WERI-Rb-1 (cell line): ENCODE measurements around the gene CDK10.
"Not testable (repeated sequence)": the region's sequence is repeated elsewhere in the genome, so short reads cannot be mapped to it uniquely, and the experiment has no call there.

ENCODE experiments used
- DNase-seq: peaks from one replicate; pipeline ENCODE4 v3.0.0-alpha.2; 2020
- H3K27ac ChIP-seq: fragments of 250-450 bp; sonication (Bioruptor Pico); 2 replicates; pipeline ENCODE4 v1.5.1; 2020; ENCODE audit warnings: mild to moderate bottlenecking, moderate library complexity
- H3K27me3 ChIP-seq: fragments of 250-450 bp; sonication (Bioruptor Pico); 2 replicates; pipeline ENCODE4 v1.5.1; 2021; ENCODE audit warnings: mild to moderate bottlenecking, low read depth, moderate library complexity; ENCODE audit not compliant: insufficient read depth, severe bottlenecking
- H3K36me3 ChIP-seq: fragments of 250-450 bp; sonication (Bioruptor Pico); 2 replicates; pipeline ENCODE4 v1.5.1; 2020; ENCODE audit warnings: mild to moderate bottlenecking, moderate library complexity
- H3K4me3 ChIP-seq: 2 replicates; pipeline ENCODE4 v1.5.1; 2011; ENCODE audit warnings: low read depth, mild to moderate bottlenecking, control low read depth, low read length
- H3K9me3 ChIP-seq: fragments of 250-450 bp; sonication (Bioruptor Pico); 2 replicates; pipeline ENCODE4 v1.5.1; 2021; ENCODE audit warnings: mild to moderate bottlenecking, moderate library complexity; ENCODE audit not compliant: severe bottlenecking
- CTCF ChIP-seq: IDR thresholded peaks from 2 replicates; pipeline ENCODE4 v1.5.1; 2011; ENCODE audit warnings: low read depth, mild to moderate bottlenecking, control low read depth, inconsistent platforms, low read length

Gene CDK10

DNA sequence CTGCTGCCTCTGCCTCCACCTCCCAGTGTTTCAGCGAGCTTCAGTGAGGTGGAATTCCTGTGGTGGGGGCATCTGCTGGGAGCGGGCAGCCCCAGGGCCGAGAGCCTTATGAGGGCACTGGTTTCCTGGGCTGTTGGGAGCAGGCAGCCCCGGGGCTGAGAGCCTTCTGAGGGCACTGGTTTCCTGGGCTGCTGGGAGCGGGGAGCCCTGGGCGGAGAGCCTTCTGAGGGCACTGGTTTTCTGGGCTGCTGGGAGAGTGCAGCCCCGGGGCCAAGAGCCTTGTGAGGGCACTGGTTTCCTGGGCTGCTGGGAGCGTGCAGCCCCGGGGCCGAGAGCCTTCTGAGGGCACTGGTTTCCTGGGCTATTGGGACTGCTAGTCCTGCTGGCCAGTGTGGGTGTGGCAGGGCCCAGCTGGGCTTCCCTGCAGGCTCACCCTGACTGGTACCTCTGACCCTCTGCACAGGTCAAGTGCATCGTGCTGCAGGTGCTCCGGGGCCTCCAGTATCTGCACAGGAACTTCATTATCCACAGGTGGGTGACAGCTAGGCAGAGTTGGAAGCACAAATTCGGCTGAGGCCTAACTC, 5.6 kb downstream of the CDK10 start:
- H3K27me3 ChIP-seq = no peaks in the 10 kb centered on the region
- TF ChIP-seq CTCF = no peak
- no peak overlapping the region for H3K27ac ChIP-seq
- no peak overlapping the region for H3K4me3 ChIP-seq
- H3K36me3 ChIP-seq = peaks cover 8% of the 10 kb centered on the region; the same call in 1 of the 2 replicates
- DNase-seq = no peak
- H3K9me3 ChIP-seq = no peaks in the 10 kb centered on the region

DNA sequence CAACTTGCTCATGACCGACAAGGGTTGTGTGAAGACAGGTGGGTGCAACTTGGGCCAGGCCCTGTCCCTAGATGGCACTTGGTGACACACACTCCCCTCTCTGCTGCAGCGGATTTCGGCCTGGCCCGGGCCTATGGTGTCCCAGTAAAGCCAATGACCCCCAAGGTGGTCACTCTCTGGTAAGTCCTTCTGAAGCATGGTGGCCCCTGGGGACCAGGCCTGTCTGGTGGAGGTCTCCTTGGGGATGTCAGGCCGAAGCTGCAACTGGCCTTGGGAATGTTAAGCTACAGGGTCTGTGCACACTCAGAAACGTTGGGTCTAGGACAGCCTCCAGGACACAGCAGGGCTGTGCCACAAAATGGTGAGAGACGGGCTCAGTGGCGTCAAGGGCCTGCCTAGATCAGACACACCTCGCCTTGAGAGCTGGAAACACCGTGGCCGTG, 6.8 kb downstream of the CDK10 start:
- H3K9me3 ChIP-seq = no peaks in the 10 kb centered on the region
- no peak overlapping the region for H3K4me3 ChIP-seq
- no peak for DNase-seq
- H3K27ac ChIP-seq = no peak overlapping the region
- peaks cover 8% of the 10 kb centered on the region; the same call in 1 of the 2 replicates for H3K36me3 ChIP-seq
- no peaks in the 10 kb centered on the region for H3K27me3 ChIP-seq
- no peak for TF ChIP-seq CTCF

DNA sequence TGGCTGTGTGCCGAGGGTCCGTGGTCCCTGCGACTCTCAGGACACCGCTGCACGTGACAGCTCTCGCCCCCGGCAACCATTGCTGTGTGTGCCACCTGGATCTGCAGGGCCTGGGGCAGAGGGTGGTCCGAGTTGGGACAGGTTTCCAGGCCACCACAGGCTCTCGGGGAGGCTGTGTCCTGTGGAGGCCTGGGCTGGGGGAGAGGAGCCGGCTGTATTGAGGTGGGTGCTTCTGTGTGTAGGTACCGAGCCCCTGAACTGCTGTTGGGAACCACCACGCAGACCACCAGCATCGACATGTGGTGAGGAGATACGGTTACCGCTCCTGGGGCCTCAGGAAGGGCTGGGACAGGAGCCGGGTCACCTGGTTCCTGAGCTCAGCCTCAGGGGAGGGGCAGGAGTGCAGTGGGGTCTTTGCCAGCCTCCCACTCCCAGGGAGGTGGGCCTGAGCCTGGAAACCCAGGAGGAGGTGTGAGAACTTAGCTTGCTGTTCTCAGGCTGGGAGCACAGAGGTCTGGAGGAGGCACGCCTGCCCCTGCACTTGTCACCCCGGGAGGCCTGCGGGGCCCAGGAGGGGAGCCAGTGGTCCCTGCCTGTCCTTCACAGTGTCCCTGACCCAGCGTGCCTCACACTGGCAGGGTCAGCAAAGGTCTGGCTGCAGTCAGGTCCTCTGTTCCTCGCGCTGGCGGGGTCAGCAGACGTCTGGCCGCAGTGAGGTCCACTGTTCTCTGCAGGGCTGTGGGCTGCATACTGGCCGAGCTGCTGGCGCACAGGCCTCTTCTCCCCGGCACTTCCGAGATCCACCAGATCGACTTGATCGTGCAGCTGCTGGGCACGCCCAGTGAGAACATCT, 7.7 kb downstream of the CDK10 start:
- Histone ChIP-seq H3K9me3 (no peaks in the 10 kb centered on the region), H3K36me3 (peaks cover 8% of the 10 kb centered on the region; the same call in 1 of the 2 replicates), H3K27me3 (no peaks in the 10 kb centered on the region), H3K4me3 (no peak overlapping the region), H3K27ac (no peak overlapping the region)
- no peak for TF ChIP-seq CTCF
- DNase-seq = no peak

GRCh38 chr16:89694784-89695085, 8.2 kb downstream of the CDK10 start:
- H3K9me3 ChIP-seq, H3K27me3 ChIP-seq, H3K27ac ChIP-seq, H3K36me3 ChIP-seq, H3K4me3 ChIP-seq, DNase-seq: not testable (repeated sequence)

DNA sequence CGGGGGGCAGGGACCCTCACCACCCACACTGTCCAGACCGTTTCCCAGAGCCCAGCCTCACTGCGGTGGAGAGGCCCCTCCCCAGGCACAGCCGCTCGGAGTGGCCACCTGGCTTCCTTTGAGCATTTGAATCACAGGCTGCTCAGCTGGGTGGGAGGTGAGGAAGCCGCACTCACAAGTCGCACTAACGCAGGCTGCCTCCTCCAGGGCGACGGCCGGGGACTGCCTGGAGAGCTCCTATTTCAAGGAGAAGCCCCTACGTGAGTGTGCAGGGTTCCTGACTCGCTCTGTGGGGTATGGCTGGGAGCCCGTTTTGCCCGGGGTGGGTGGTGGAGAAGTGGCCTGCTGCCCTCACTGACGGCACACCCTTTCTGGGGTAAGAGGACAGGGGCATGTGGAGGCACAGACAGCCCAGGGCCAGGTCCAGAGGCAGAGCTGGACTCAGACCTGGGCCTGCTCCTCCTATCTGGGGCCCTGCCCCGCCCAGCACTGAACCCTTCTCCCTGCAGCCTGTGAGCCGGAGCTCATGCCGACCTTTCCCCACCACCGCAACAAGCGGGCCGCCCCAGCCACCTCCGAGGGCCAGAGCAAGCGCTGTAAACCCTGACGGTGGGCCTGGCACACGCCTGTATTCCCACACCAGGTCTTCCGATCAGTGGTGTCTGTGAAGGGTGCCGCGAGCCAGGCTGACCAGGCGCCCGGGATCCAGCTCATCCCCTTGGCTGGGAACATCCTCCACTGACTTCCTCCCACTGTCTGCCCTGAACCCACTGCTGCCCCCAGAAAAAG, 8.8 kb downstream of the CDK10 start:
- H3K9me3 ChIP-seq = no peaks in the 10 kb centered on the region
- no peak for TF ChIP-seq CTCF
- DNase-seq = no peak

More for the DNA sequence above, 8.8 kb downstream of the CDK10 start:
- Histone ChIP-seq H3K4me3 (no peak overlapping the region), H3K27me3 (no peaks in the 10 kb centered on the region), H3K36me3 (peaks cover 5% of the 10 kb centered on the region; the same call in 1 of the 2 replicates), H3K27ac (no peak overlapping the region)
